ENCODE results near the gene SYNPR. TPM values are rescaled to one million over a fixed set of nuclear protein-coding genes. Genes with fewer than 3 reads are reported as not detected.

Gene SYNPR
- total RNA-seq, 1 donor from 2014 or later = 13.2 TPM

GRCh38 chr3:63324621-63325020 lies 46.5 kb downstream of the SYNPR start:
- Mint-ChIP-seq H3K27me3 (no peaks in the 10 kb centered on the region), H3K36me3 (ENCODE audit: insufficient read depth) (no peaks in the 10 kb centered on the region), H3K9me3 (ENCODE audit: low read depth) (no peaks in the 10 kb centered on the region), H3K4me3 (ENCODE audit: low read depth) (no peak overlapping the region), H3K27ac (no peak overlapping the region), H3K4me1 (ENCODE audit: low read depth) (peaks cover 15% of the 10 kb centered on the region)
- DNase-seq (ENCODE audit: low spot score, unreplicated experiment) = no peak
- TF ChIP-seq CTCF (IDR thresholded peaks at IDR 0.05; ENCODE audit: unreplicated experiment) = no peak

- Mint-ChIP-seq H3K27me3 (no peaks in the 10 kb centered on the region), H3K9me3 (ENCODE audit: low read depth) (no peaks in the 10 kb centered on the region), H3K4me1 (ENCODE audit: low read depth) (peaks cover 22% of the 10 kb centered on the region), H3K4me3 (ENCODE audit: low read depth) (no peak overlapping the region), H3K27ac (no peak overlapping the region), H3K36me3 (ENCODE audit: insufficient read depth) (no peaks in the 10 kb centered on the region)
- no peak for TF ChIP-seq CTCF (IDR thresholded peaks at IDR 0.05; ENCODE audit: unreplicated experiment)
- DNase-seq (ENCODE audit: low spot score, unreplicated experiment) = no peak
Observed at GRCh38 chr3:63325386-63325785, 47.3 kb downstream of the SYNPR start.

GRCh38 chr3:63328365-63328764 lies 50.3 kb downstream of the SYNPR start:
- Mint-ChIP-seq H3K36me3 (ENCODE audit: insufficient read depth) (no peaks in the 10 kb centered on the region), H3K4me1 (ENCODE audit: low read depth) (peaks cover 25% of the 10 kb centered on the region), H3K9me3 (ENCODE audit: low read depth) (no peaks in the 10 kb centered on the region), H3K4me3 (ENCODE audit: low read depth) (no peak overlapping the region), H3K27ac (peak overlapping the region; percentile 54), H3K27me3 (peaks cover 2% of the 10 kb centered on the region)
- no peak for DNase-seq (ENCODE audit: low spot score, unreplicated experiment)
- no peak for TF ChIP-seq CTCF (IDR thresholded peaks at IDR 0.05; ENCODE audit: unreplicated experiment)

GRCh38 chr3:63331520-63331919 lies 53.4 kb downstream of the SYNPR start:
- H3K4me1 Mint-ChIP-seq (ENCODE audit: low read depth) = peaks cover 25% of the 10 kb centered on the region
- H3K9me3 Mint-ChIP-seq (ENCODE audit: low read depth) = no peaks in the 10 kb centered on the region
- no peaks in the 10 kb centered on the region for H3K36me3 Mint-ChIP-seq (ENCODE audit: insufficient read depth)
- no peak overlapping the region for H3K27ac Mint-ChIP-seq
- DNase-seq (ENCODE audit: low spot score, unreplicated experiment) = no peak
- peaks cover 2% of the 10 kb centered on the region for H3K27me3 Mint-ChIP-seq
- no peak for TF ChIP-seq CTCF (IDR thresholded peaks at IDR 0.05; ENCODE audit: unreplicated experiment)
- H3K4me3 Mint-ChIP-seq (ENCODE audit: low read depth) = no peak overlapping the region

GRCh38 chr3:63333815-63334214 lies 55.7 kb downstream of the SYNPR start:
- H3K4me1 Mint-ChIP-seq (ENCODE audit: low read depth) = peaks cover 15% of the 10 kb centered on the region
- H3K4me3 Mint-ChIP-seq (ENCODE audit: low read depth) = no peak overlapping the region
- H3K9me3 Mint-ChIP-seq (ENCODE audit: low read depth) = no peaks in the 10 kb centered on the region
- peak; percentile 50 for TF ChIP-seq CTCF (IDR thresholded peaks at IDR 0.05; ENCODE audit: unreplicated experiment)
- no peaks in the 10 kb centered on the region for H3K36me3 Mint-ChIP-seq (ENCODE audit: insufficient read depth)
- H3K27ac Mint-ChIP-seq = no peak overlapping the region
- H3K27me3 Mint-ChIP-seq = peaks cover 2% of the 10 kb centered on the region
- no peak for DNase-seq (ENCODE audit: low spot score, unreplicated experiment)
